Colonic mucosa (tissue), 4 donors: Measurements from ENCODE around the gene SUSD4. TPM values are rescaled to one million over a fixed set of nuclear protein-coding genes. Genes with fewer than 3 reads are reported as not detected.

Source experiments
- DNase-seq: peaks from one replicate; pipeline ENCODE4 v3.0.0-alpha.2; 2020
- H3K27ac ChIP-seq: fragments of 200-600 bp; one replicate; pipeline ENCODE4 v1.8.0; 2021
- H3K27me3 ChIP-seq: fragments of 200-600 bp; one replicate; pipeline ENCODE4 v1.8.0; 2021
- H3K36me3 ChIP-seq: fragments of 200-600 bp; one replicate; pipeline ENCODE4 v1.8.0; 2021
- H3K4me1 ChIP-seq: fragments of 200-600 bp; one replicate; pipeline ENCODE4 v1.8.0; 2021; ENCODE audit warnings: mild to moderate bottlenecking
- H3K4me3 ChIP-seq: fragments of 200-600 bp; one replicate; pipeline ENCODE4 v1.8.0; 2021
- H3K9ac ChIP-seq, 2 donors: one replicate each; pipeline ENCODE4 v1.7.0; 2013; ENCODE audit warnings: control low read depth in 2 of 2, low read depth in 2 of 2, low read length in 2 of 2
- H3K9me3 ChIP-seq: fragments of 200-600 bp; one replicate; pipeline ENCODE4 v1.8.0; 2021
- CTCF ChIP-seq: fragments of 200-600 bp; IDR thresholded peaks from one replicate; pipeline ENCODE4 v1.8.0; 2022; ENCODE audit warnings: antibody characterized with exemption, mild to moderate bottlenecking
- intact Hi-C: fragments of 100-400 bp; cut with DNase I; formaldehyde crosslinking; loops from one replicate; pipeline ENCODE4 v1.14.1; 2022
- total RNA-seq, 2 donors: library from RNA; stranded (reverse); fragmentation: NEBNext Ultra II Directional in 1 of 2; extraction: Animal tissue kit (Norgen Biotek cat#: 25700) in 1 of 2; gene quantifications; one replicate each; pipeline ENCODE4 v1.2.1, GENCODE V29; 2021
- donor health status: healthy.
- donor health status: DM: no; HTN: no; CAD: no.
- donor health status: DM: no; HTN: no; CAD: no.

Gene SUSD4
- total RNA-seq, 2 donors from 2014 or later: 0.15 to 0.37 TPM

GRCh38 chr1:223222377-223222776 is 141.6 kb downstream of the SUSD4 start:
- TF ChIP-seq CTCF: no peak
- no peaks in the 10 kb centered on the region for H3K36me3 ChIP-seq
- H3K9ac ChIP-seq: no peak overlapping the region
- no peak overlapping the region for H3K27ac ChIP-seq
- no peak overlapping the region for H3K4me3 ChIP-seq
- intact Hi-C loops: no loop called here
- no peaks in the 10 kb centered on the region for H3K9me3 ChIP-seq
- DNase-seq: no peak
- no peaks in the 10 kb centered on the region for H3K27me3 ChIP-seq
- no peaks in the 10 kb centered on the region for H3K4me1 ChIP-seq

GRCh38 chr1:223221686-223222085 is 142.3 kb downstream of the SUSD4 start:
- Histone ChIP-seq H3K9ac (no peak overlapping the region), H3K27me3 (no peaks in the 10 kb centered on the region), H3K4me1 (no peaks in the 10 kb centered on the region), H3K27ac (no peak overlapping the region), H3K36me3 (no peaks in the 10 kb centered on the region), H3K9me3 (no peaks in the 10 kb centered on the region), H3K4me3 (no peak overlapping the region)
- DNase-seq: no peak
- TF ChIP-seq CTCF: no peak
- intact Hi-C loops: no loop called here

GRCh38 chr1:223219846-223220610 is 143.9 kb downstream of the SUSD4 start:
- no peak for TF ChIP-seq CTCF
- intact Hi-C loops: no loop called here
- DNase-seq: no peak
- Histone ChIP-seq H3K27ac (no peak overlapping the region), H3K27me3 (no peaks in the 10 kb centered on the region), H3K36me3 (no peaks in the 10 kb centered on the region), H3K4me1 (no peaks in the 10 kb centered on the region), H3K9ac (no peak overlapping the region), H3K4me3 (no peak overlapping the region), H3K9me3 (no peaks in the 10 kb centered on the region)

DNA sequence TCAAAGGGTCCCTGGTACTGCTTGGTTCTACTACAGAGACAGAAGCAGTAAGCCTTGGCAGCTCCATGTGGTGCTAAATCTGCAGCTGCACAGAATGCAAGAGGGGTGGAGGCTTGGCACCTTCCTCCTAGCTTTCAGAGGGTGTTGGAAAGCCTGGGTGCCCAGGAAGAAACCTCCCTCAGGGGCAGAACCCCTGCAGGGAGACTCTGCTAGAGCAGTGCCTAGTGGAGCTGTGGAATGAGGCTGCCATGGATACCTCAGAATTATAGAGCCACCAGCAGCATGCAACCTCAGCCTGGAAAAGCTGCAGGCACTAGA is 144.7 kb downstream of the SUSD4 start:
- intact Hi-C loops: no loop called here
- H3K4me1 ChIP-seq: no peaks in the 10 kb centered on the region
- H3K9me3 ChIP-seq: no peaks in the 10 kb centered on the region
- no peak for TF ChIP-seq CTCF
- H3K4me3 ChIP-seq: no peak overlapping the region
- no peak overlapping the region for H3K27ac ChIP-seq
- H3K36me3 ChIP-seq: no peaks in the 10 kb centered on the region
- no peak overlapping the region for H3K9ac ChIP-seq
- DNase-seq: no peak
- no peaks in the 10 kb centered on the region for H3K27me3 ChIP-seq

- Histone ChIP-seq H3K27me3 (no peaks in the 10 kb centered on the region), H3K27ac (no peak overlapping the region), H3K4me3 (no peak overlapping the region), H3K9me3 (no peaks in the 10 kb centered on the region), H3K9ac (no peak overlapping the region), H3K36me3 (no peaks in the 10 kb centered on the region), H3K4me1 (no peaks in the 10 kb centered on the region)
- TF ChIP-seq CTCF: no peak
- DNase-seq: no peak
- intact Hi-C loops: no loop called here
Observed at GRCh38 chr1:223217781-223218180, 146.2 kb downstream of the SUSD4 start.
